Gastroesophageal sphincter (tissue), 3 donors: Measurements from ENCODE around the gene ARHGAP5.

Experiments
- EP300 ChIP-seq: sonication (generic); formaldehyde crosslinking; IDR thresholded peaks from one replicate; pipeline ENCODE4 v1.6.1; 2017; ENCODE audit warnings: antibody characterized with exemption, mild to moderate bottlenecking
- POLR2A ChIP-seq, 2 donors: fragments of 450-650 bp; IDR thresholded peaks; one replicate each; pipeline ENCODE4 v1.6.1; 2017; ENCODE audit warnings: antibody characterized with exemption in 2 of 2, mild to moderate bottlenecking in 2 of 2, moderate library complexity in 1 of 2
- TF ChIP-seq, protein P1 (sequence below), 4 experiments: fragments of 200-600 bp in 2 of 4; fragments of 450-650 bp in 2 of 4; sonication (generic) in 1 of 4; IDR thresholded peaks; one replicate each; pipeline ENCODE4 v1.5.1; 2017 to 2019; ENCODE audit warnings: antibody characterized with exemption in 4 of 4, mild to moderate bottlenecking in 2 of 4, moderate library complexity in 2 of 4

DNA sequence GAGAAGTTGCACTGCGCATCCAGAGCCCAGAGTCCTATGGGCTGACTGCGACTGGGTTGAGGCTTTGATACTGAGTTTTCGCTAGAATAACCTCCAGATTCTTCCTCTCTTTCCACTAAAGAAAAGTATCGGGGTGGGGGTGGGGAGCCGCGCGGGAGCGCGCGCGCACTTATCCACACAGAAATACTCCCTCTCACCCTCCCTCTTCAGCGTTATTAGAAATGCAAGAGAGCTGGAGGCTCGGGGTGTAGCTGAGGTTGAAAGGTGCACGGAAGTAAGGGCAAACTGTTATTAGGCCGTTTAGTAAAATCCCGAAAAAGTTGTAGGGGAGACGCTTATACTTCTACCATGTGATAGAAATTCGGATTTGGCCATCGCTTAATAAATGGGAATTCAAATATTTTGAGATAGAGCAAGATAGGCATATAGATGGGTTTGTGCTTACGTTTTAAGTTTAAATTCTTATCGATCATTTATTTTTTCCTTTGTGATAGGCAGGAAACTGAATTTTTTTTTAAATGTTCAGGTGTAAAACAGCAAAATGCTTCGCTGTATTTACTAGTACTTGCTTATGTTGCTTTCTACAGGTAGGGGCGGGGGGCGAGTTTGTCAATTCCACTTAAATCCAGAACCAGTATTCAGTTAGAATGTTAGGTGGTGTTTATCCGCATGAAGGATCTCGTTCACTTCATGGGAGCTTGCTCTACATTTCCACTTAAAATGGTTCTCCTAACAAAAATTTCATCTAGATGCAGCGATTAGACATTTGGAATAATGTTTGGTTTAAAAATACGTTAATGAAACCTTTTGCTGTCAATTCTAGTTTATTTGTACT is 1.1 kb downstream of the ARHGAP5 start:
- TF ChIP-seq, protein P1, sequence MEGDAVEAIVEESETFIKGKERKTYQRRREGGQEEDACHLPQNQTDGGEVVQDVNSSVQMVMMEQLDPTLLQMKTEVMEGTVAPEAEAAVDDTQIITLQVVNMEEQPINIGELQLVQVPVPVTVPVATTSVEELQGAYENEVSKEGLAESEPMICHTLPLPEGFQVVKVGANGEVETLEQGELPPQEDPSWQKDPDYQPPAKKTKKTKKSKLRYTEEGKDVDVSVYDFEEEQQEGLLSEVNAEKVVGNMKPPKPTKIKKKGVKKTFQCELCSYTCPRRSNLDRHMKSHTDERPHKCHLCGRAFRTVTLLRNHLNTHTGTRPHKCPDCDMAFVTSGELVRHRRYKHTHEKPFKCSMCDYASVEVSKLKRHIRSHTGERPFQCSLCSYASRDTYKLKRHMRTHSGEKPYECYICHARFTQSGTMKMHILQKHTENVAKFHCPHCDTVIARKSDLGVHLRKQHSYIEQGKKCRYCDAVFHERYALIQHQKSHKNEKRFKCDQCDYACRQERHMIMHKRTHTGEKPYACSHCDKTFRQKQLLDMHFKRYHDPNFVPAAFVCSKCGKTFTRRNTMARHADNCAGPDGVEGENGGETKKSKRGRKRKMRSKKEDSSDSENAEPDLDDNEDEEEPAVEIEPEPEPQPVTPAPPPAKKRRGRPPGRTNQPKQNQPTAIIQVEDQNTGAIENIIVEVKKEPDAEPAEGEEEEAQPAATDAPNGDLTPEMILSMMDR (IDR thresholded peaks at IDR 0.05): no peak
- no peak for TF ChIP-seq POLR2A (IDR thresholded peaks at IDR 0.05)
- TF ChIP-seq EP300: no peak
